CD4-positive, alpha-beta T cell treated with Interleukin-10 for 1 hour (primary cell): ENCODE results near the gene ARFRP1.
"Not testable (repeated sequence)": the region's sequence is repeated elsewhere in the genome, so short reads cannot be mapped to it uniquely, and the experiment has no call there.

Experiments used
- DNase-seq: peaks from one replicate; pipeline ENCODE4 v3.0.0-alpha.2; 2020

ARFRP1 gene

DNA sequence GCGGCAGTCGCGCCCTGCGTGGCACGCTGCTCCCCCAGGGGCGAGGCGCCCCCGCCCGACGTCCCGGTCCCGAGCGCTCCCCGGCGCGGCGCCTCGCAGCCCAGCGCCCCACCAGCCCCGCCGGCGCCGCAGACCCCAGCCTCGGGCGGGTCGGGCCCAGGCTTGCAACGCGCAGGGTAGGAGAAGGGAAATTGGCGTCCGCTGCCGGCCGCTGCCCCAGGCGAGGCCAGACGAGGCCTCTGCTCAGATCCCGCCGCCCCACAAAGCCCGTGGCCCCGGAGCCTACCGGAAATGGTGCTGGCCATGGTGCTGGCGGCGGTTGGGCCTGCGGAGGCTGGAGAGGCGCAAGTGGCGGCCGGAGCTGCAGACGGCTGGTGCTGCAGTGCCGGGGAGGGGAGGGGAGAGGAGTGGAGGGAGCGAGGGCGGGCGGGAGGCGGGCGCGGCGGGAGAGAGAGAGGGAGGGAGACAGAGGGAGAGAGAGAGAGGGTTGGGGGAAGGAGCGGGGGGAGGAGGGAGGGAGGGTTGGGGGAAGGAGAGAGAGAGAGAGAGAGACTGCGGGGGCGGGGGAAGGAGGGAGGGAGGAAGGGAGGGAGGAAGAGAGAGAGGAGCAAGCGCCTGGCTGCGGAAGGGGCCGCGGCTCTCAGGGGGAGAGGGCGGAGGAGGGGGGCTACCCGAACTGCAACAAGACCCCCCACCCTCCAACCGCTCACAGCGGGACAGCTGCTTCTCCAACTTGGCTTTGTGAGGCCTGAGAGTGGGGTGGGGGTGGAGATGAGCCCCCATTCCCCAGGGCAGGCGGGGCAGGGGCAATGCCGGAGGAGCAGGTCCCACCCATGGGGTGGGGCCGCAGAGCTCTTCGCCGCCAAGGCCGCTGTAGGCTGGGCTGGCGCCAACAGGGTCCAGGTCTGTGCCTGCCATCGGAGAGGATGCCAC, 54.5 kb downstream of the ARFRP1 start, which contains the start of gene STMN3:
Gene STMN3, minus strand, starts transcription at position 384 of the 933 bp plus-strand sequence. Its CDS starts 79 bp downstream, at position 305.
- peak; percentile 76 for DNase-seq

- DNase-seq, result peak; percentile 54
These were observed 55.4 kb downstream of the ARFRP1 start for GRCh38 chr20:63652192-63652980.

GRCh38 chr20:63651942-63652191, 55.9 kb downstream of the ARFRP1 start:
- peak; percentile 50 for DNase-seq

GRCh38 chr20:63650486-63650885, 57.3 kb downstream of the ARFRP1 start:
- DNase-seq, result not testable (repeated sequence)

DNA sequence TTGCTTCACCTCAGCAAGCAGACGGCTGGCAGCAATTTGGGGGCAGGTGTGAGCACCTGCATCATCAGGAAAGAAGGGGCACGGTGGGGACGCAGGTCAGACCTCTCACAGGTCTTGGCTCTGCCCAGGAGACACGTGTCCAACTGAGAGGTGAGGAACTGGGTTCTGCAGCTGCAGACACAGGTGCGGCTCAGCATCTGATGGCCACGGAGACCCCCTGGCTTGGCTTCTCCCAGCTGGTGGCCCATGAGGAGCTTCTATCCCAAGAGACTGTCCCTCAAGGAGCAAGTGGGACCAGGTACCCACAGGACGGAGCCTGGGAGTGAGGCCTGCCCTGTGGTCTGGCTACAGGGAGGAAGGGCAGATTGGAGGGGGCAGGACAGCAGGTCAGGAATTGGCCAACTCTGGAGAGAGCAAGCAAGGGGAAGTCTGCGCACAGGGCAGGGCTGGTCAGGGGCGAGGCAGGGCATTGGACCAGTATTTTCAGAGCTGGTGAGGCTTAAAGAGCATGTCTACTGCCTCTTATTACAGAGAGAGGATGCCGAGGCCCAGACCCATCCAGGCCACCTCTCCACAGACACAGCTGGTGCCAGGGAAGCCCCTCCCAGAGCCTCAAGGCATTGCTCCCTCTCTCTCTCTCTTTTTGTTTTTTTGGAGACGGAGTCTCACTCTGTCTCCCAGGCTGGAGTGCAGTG, 58.7 kb downstream of the ARFRP1 start:
- no peak for DNase-seq
